ENCODE data around the gene BAHCC1. TPM values are rescaled to one million over a fixed set of nuclear protein-coding genes. Genes with fewer than 3 reads are reported as not detected.

Gene BAHCC1
- total and polyA plus RNA-seq, 2 donors (not counting 1 experiment from before 2014, with no cell fraction given) = 1.8 to 7.3 TPM

- Histone ChIP-seq H3K9ac (ENCODE audit: insufficient read depth, low read length) (no peak overlapping the region), H3K27me3 (ENCODE audit: control insufficient read depth, insufficient read depth, low read length) (no peaks in the 10 kb centered on the region), H3K4me1 (ENCODE audit: control insufficient read depth, extremely low read depth, insufficient read depth, low read length) (no peaks in the 10 kb centered on the region), H3K36me3 (ENCODE audit: control insufficient read depth, insufficient read depth, low read length) (no peaks in the 10 kb centered on the region), H4K20me1 (ENCODE audit: control insufficient read depth, extremely low read depth, insufficient read depth, low read length) (no peaks in the 10 kb centered on the region), H3K4me3 (replicated peaks in 1 of 4; ENCODE audit: control extremely low read depth in 1 of 4, insufficient read depth in 1 of 4, low read depth in 3 of 4, low read length in 4 of 4) (no peak overlapping the region), H3K4me2 (ENCODE audit: extremely low read depth, insufficient read depth, low read length) (no peak overlapping the region), H3K9me3 (ENCODE audit: control insufficient read depth, insufficient read depth, low read depth, low read length) (no peaks in the 10 kb centered on the region), H3K79me2 (ENCODE audit: control insufficient read depth, insufficient read depth, low read length) (no peaks in the 10 kb centered on the region), H2AFZ (ENCODE audit: low read length) (no peak overlapping the region), H3K27ac (ENCODE audit: insufficient read depth, low read length) (no peak overlapping the region)
- TF ChIP-seq EZH2 (IDR thresholded peaks at IDR 0.05; ENCODE audit: low read length, missing control alignments) (no peak), CTCF (conservative IDR thresholded peaks at IDR 0.05 in 1 of 2, IDR thresholded peaks at IDR 0.05 in 1 of 2; ENCODE audit: low read depth in 1 of 2, low read length in 2 of 2) (no peak)
- no peak for DNase-seq (ENCODE audit: low read depth in 2 of 2)
Observed at GRCh38 chr17:81452551-81452950, 57.3 kb downstream of the BAHCC1 start.

GRCh38 chr17:81453076-81453475 is 57.8 kb downstream of the BAHCC1 start:
- Histone ChIP-seq H3K9me3 (ENCODE audit: control insufficient read depth, insufficient read depth, low read depth, low read length) (no peaks in the 10 kb centered on the region), H3K27ac (ENCODE audit: insufficient read depth, low read length) (no peak overlapping the region), H3K4me2 (ENCODE audit: extremely low read depth, insufficient read depth, low read length) (no peak overlapping the region), H2AFZ (ENCODE audit: low read length) (no peak overlapping the region), H3K4me1 (ENCODE audit: control insufficient read depth, extremely low read depth, insufficient read depth, low read length) (no peaks in the 10 kb centered on the region), H3K79me2 (ENCODE audit: control insufficient read depth, insufficient read depth, low read length) (no peaks in the 10 kb centered on the region), H3K27me3 (ENCODE audit: control insufficient read depth, insufficient read depth, low read length) (no peaks in the 10 kb centered on the region), H3K9ac (ENCODE audit: insufficient read depth, low read length) (no peak overlapping the region), H3K4me3 (replicated peaks in 1 of 4; ENCODE audit: control extremely low read depth in 1 of 4, insufficient read depth in 1 of 4, low read depth in 3 of 4, low read length in 4 of 4) (no peak overlapping the region), H4K20me1 (ENCODE audit: control insufficient read depth, extremely low read depth, insufficient read depth, low read length) (no peaks in the 10 kb centered on the region), H3K36me3 (ENCODE audit: control insufficient read depth, insufficient read depth, low read length) (no peaks in the 10 kb centered on the region)
- no peak for DNase-seq (ENCODE audit: low read depth in 2 of 2)
- TF ChIP-seq EZH2 (IDR thresholded peaks at IDR 0.05; ENCODE audit: low read length, missing control alignments) = no peak

DNA sequence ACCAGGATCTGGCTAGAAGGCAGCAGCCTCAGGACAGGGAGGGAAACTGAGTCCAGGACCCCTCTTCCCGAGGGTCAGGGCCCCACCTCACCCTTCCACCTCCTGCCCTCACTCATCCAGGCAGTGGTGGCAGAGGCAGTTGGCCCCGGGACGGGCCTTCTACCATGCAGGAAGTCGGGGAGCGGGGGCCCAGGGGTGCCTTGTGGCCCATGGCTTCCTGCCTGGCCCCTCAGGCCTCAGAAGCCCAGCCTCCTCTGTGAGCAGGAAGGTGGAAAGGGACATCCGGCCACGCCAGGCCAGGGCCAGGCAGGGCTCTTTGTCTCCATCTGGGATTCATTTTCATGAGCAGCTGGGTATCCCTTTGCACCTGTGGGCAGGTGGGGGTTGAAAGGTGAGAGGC is 58.5 kb downstream of the BAHCC1 start:
- Histone ChIP-seq H3K27me3 (ENCODE audit: control insufficient read depth, insufficient read depth, low read length) (no peaks in the 10 kb centered on the region), H3K79me2 (ENCODE audit: control insufficient read depth, insufficient read depth, low read length) (no peaks in the 10 kb centered on the region), H4K20me1 (ENCODE audit: control insufficient read depth, extremely low read depth, insufficient read depth, low read length) (no peaks in the 10 kb centered on the region), H3K4me2 (ENCODE audit: extremely low read depth, insufficient read depth, low read length) (no peak overlapping the region), H3K36me3 (ENCODE audit: control insufficient read depth, insufficient read depth, low read length) (no peaks in the 10 kb centered on the region), H3K27ac (ENCODE audit: insufficient read depth, low read length) (no peak overlapping the region), H3K4me3 (replicated peaks in 1 of 4; ENCODE audit: control extremely low read depth in 1 of 4, insufficient read depth in 1 of 4, low read depth in 3 of 4, low read length in 4 of 4) (no peak overlapping the region), H3K9ac (ENCODE audit: insufficient read depth, low read length) (no peak overlapping the region), H3K4me1 (ENCODE audit: control insufficient read depth, extremely low read depth, insufficient read depth, low read length) (no peaks in the 10 kb centered on the region), H2AFZ (ENCODE audit: low read length) (no peak overlapping the region), H3K9me3 (ENCODE audit: control insufficient read depth, insufficient read depth, low read depth, low read length) (no peaks in the 10 kb centered on the region)
- TF ChIP-seq CTCF (conservative IDR thresholded peaks at IDR 0.05 in 1 of 2, IDR thresholded peaks at IDR 0.05 in 1 of 2; ENCODE audit: low read depth in 1 of 2, low read length in 2 of 2) (no peak), EZH2 (IDR thresholded peaks at IDR 0.05; ENCODE audit: low read length, missing control alignments) (no peak)
- no peak for DNase-seq (ENCODE audit: low read depth in 2 of 2)
